H1 (cell line): ENCODE measurements around the gene MAP4K4.

ENCODE experiments used
- ATF3 ChIP-seq: IDR thresholded peaks from 2 replicates; pipeline ENCODE4 v1.6.1; 2011; ENCODE audit warnings: low read depth, mild to moderate bottlenecking, low read length; ENCODE audit not compliant: insufficient read depth
- CBX5 ChIP-seq: fragments of 300-800, 300-1000 bp; sonication (generic); IDR thresholded peaks from 2 replicates; pipeline ENCODE4 v1.7.1; 2016; ENCODE audit warnings: antibody characterized with exemption, low read length, low read depth
- CTCF ChIP-seq, 3 experiments: IDR thresholded peaks; 1 replicate in 2 of 3; 2 replicates in 1 of 3; pipeline versions ENCODE4 v1.5.1 to v1.6.1; 2011; ENCODE audit warnings: low read length in 3 of 3, mild to moderate bottlenecking in 3 of 3, inconsistent platforms in 2 of 3, low read depth in 1 of 3, moderate library complexity in 1 of 3; ENCODE audit not compliant: insufficient read depth in 1 of 3; ENCODE audit errors: control extremely low read depth in 1 of 3
- E2F6 ChIP-seq: IDR thresholded peaks from 2 replicates; pipeline ENCODE4 v1.6.1; 2012; ENCODE audit warnings: inconsistent platforms
- EGR1 ChIP-seq: IDR thresholded peaks from 2 replicates; pipeline ENCODE4 v1.6.1; 2011; ENCODE audit warnings: low read depth, low read length, borderline replicate concordance
- PHF8 ChIP-seq: fragments of 200-600 bp; sonication (generic); conservative IDR thresholded peaks from 2 replicates; pipeline ENCODE4 v1.7.1; 2012; ENCODE audit warnings: low read depth, mild to moderate bottlenecking, inconsistent platforms, low read length, moderate library complexity
- POLR2A ChIP-seq, 2 experiments: IDR thresholded peaks; 1 replicate in 1 of 2; 2 replicates in 1 of 2; pipeline ENCODE4 v1.6.1; 2011; ENCODE audit warnings: low read depth in 2 of 2, low read length in 2 of 2, mild to moderate bottlenecking in 2 of 2; ENCODE audit errors: control extremely low read depth in 1 of 2
- POLR2AphosphoS5 ChIP-seq: IDR thresholded peaks from 2 replicates; pipeline ENCODE4 v1.6.1; 2011; ENCODE audit warnings: low read depth, low read length
- TAF1 ChIP-seq: IDR thresholded peaks from 2 replicates; pipeline ENCODE4 v1.6.1; 2011; ENCODE audit warnings: mild to moderate bottlenecking, low read depth, low read length
- TBP ChIP-seq: IDR thresholded peaks from 2 replicates; pipeline ENCODE4 v1.6.1; 2011; ENCODE audit warnings: low read depth, low read length, improper control_type of control experiment
- USF2 ChIP-seq: IDR thresholded peaks from 2 replicates; pipeline ENCODE4 v1.6.1; 2011; ENCODE audit warnings: low read length, improper control_type of control experiment

GRCh38 chr2:101827246-101827645, 129.7 kb downstream of the MAP4K4 start:
- TF ChIP-seq POLR2AphosphoS5 (no peak), TBP (no peak), POLR2A (IDR thresholded peaks at IDR 0.05; ENCODE audit: control extremely low read depth in 1 of 2, low read depth in 2 of 2, low read length in 2 of 2) (no peak), EGR1 (no peak), CBX5 (no peak), E2F6 (no peak), CTCF (IDR thresholded peaks at IDR 0.05; ENCODE audit: control extremely low read depth in 1 of 3, insufficient read depth in 1 of 3, low read depth in 1 of 3, low read length in 3 of 3) (no peak), ATF3 (no peak), USF2 (no peak), PHF8 (no peak), TAF1 (no peak)
